ENCODE measurements around the gene SPAG8.
A peak's percentile ranks its signal among the peaks of the same experiment; 100 is the strongest.

The SPAG8 gene

GRCh38 chr9:35806101-35806500, 6.0 kb downstream of the SPAG8 start (continued):
- TF ChIP-seq TSHZ2 (CRISPR knock-in tag; IDR thresholded peaks at IDR 0.05) (no peak), GLIS3 (CRISPR knock-in tag; IDR thresholded peaks at IDR 0.05) (no peak), BACH2 (CRISPR knock-in tag; IDR thresholded peaks at IDR 0.05; ENCODE audit: borderline replicate concordance) (no peak), ZFP30 (CRISPR knock-in tag; IDR thresholded peaks at IDR 0.05) (no peak)

GRCh38 chr9:35801328-35802128, 10.5 kb downstream of the SPAG8 start:
- TF ChIP-seq ZNF8 (CRISPR knock-in tag; IDR thresholded peaks at IDR 0.05): no peak
- no peak for TF ChIP-seq OSR1 (CRISPR knock-in tag; IDR thresholded peaks at IDR 0.05)
- TF ChIP-seq TOX (CRISPR knock-in tag; IDR thresholded peaks at IDR 0.05; ENCODE audit: borderline replicate concordance): no peak
- no peak for TF ChIP-seq BACH2 (CRISPR knock-in tag; IDR thresholded peaks at IDR 0.05; ENCODE audit: borderline replicate concordance)
- TF ChIP-seq ISL1 (CRISPR knock-in tag; IDR thresholded peaks at IDR 0.05): no peak
- TF ChIP-seq GLIS3 (CRISPR knock-in tag; IDR thresholded peaks at IDR 0.05): no peak
- no peak for TF ChIP-seq POU6F1 (CRISPR knock-in tag; IDR thresholded peaks at IDR 0.05; ENCODE audit: borderline replicate concordance, low read depth)
- no peak for ATAC-seq

GRCh38 chr9:35800530-35800929, 11.5 kb downstream of the SPAG8 start:
- ATAC-seq: no peak
- TF ChIP-seq SNAI2 (CRISPR knock-in tag; IDR thresholded peaks at IDR 0.05) (no peak), PATZ1 (CRISPR knock-in tag; IDR thresholded peaks at IDR 0.05; ENCODE audit: borderline replicate concordance) (no peak)

- peak; percentile 47; the same call in 2 of the 3 replicates for ATAC-seq
- no peak for TF ChIP-seq ISL1 (CRISPR knock-in tag; IDR thresholded peaks at IDR 0.05)
- no peak for TF ChIP-seq TOX (CRISPR knock-in tag; IDR thresholded peaks at IDR 0.05; ENCODE audit: borderline replicate concordance)
- no peak for TF ChIP-seq TSHZ2 (CRISPR knock-in tag; IDR thresholded peaks at IDR 0.05)
- TF ChIP-seq GLIS3 (CRISPR knock-in tag; IDR thresholded peaks at IDR 0.05): no peak
- TF ChIP-seq ARNTL (CRISPR knock-in tag; IDR thresholded peaks at IDR 0.05; ENCODE audit: borderline replicate concordance, low read depth): no peak
- no peak for TF ChIP-seq SNAI2 (CRISPR knock-in tag; IDR thresholded peaks at IDR 0.05)
- TF ChIP-seq ZNF565 (CRISPR knock-in tag; conservative IDR thresholded peaks at IDR 0.05; ENCODE audit: low read depth): no peak
- no peak for TF ChIP-seq CREB5 (CRISPR knock-in tag; IDR thresholded peaks at IDR 0.05; ENCODE audit: low read depth)
- TF ChIP-seq ZFP30 (CRISPR knock-in tag; IDR thresholded peaks at IDR 0.05): no peak
- TF ChIP-seq PATZ1 (CRISPR knock-in tag; IDR thresholded peaks at IDR 0.05; ENCODE audit: borderline replicate concordance): no peak
- no peak for TF ChIP-seq ZNF8 (CRISPR knock-in tag; IDR thresholded peaks at IDR 0.05)
- no peak for TF ChIP-seq BACH2 (CRISPR knock-in tag; IDR thresholded peaks at IDR 0.05; ENCODE audit: borderline replicate concordance)
- no peak for TF ChIP-seq PPARA (CRISPR knock-in tag; IDR thresholded peaks at IDR 0.05; ENCODE audit: borderline replicate concordance)
- no peak for TF ChIP-seq OSR1 (CRISPR knock-in tag; IDR thresholded peaks at IDR 0.05)
- no peak for TF ChIP-seq ESRRG (CRISPR knock-in tag; IDR thresholded peaks at IDR 0.05)
- no peak for TF ChIP-seq ZFP3 (CRISPR knock-in tag; IDR thresholded peaks at IDR 0.05)
- no peak for TF ChIP-seq POU6F1 (CRISPR knock-in tag; IDR thresholded peaks at IDR 0.05; ENCODE audit: borderline replicate concordance, low read depth)
Measured at GRCh38 chr9:35798658-35799374, 13.2 kb downstream of the SPAG8 start.
